B cell (primary cell): ENCODE data around the gene EVPL. TPM values are rescaled to one million over a fixed set of nuclear protein-coding genes. Genes with fewer than 3 reads are reported as not detected.

Source experiments
- ATAC-seq: fragments of 200-7000 bp; cut with Tn5 transposase; one replicate; pipeline ENCODE4 v1.10.0; 2021; ENCODE audit warnings: low read depth, mild to moderate bottlenecking, moderate number of reproducible peaks, moderate library complexity
- CTCF ChIA-PET: fragments of 350-600 bp; sonication (Branson Sonifier 250); formaldehyde crosslinking; loops from one replicate; lab custom pipeline; 2021; ENCODE audit warnings: antibody characterized with exemption, inconsistent platforms; lab: Charles Lee
- POLR2A ChIA-PET: fragments of 350-600 bp; sonication (Branson Sonifier 250); formaldehyde crosslinking; loops from one replicate; lab custom pipeline; 2021; ENCODE audit warnings: antibody characterized with exemption; lab: Charles Lee
- DNase-seq: peaks from one replicate; pipeline ENCODE4 v3.0.0; 2013
- H2AFZ ChIP-seq: 2 replicates; pipeline ENCODE4 v1.6.1; 2012; ENCODE audit warnings: mild to moderate bottlenecking, low read depth, low read length; ENCODE audit not compliant: insufficient read depth, poor library complexity, severe bottlenecking
- H3K27ac ChIP-seq, 2 donors: 1 replicate in 1 of 2; 2 replicates in 1 of 2; pipeline ENCODE4 v1.5.1; 2012 to 2013; ENCODE audit warnings: low read length in 2 of 2, mild to moderate bottlenecking in 2 of 2, moderate library complexity in 1 of 2
- H3K27me3 ChIP-seq, 4 experiments: fragments of 200-600 bp in 1 of 4; sonication (generic) in 1 of 4; replicated peaks in 1 of 4; 1 replicate in 2 of 4; 2 replicates in 2 of 4; pipeline versions ENCODE4 v1.6.1 to v1.7.0; 2013 to 2016; ENCODE audit warnings: low read length in 3 of 4, mild to moderate bottlenecking in 2 of 4, mixed read lengths in 1 of 4, moderate library complexity in 1 of 4; ENCODE audit not compliant: insufficient read depth in 4 of 4, control insufficient read depth in 3 of 4; ENCODE audit errors: control extremely low read depth in 1 of 4
- H3K36me3 ChIP-seq, 2 experiments: replicated peaks in 1 of 2; 1 replicate in 1 of 2; 2 replicates in 1 of 2; pipeline versions ENCODE4 v1.6.1 to v1.7.1; 2013; ENCODE audit warnings: low read length in 1 of 2; ENCODE audit not compliant: insufficient read depth in 2 of 2, control insufficient read depth in 1 of 2; ENCODE audit errors: control extremely low read depth in 1 of 2, extremely low read depth in 1 of 2
- H3K4me1 ChIP-seq, 2 donors: fragments of 200-600 bp in 1 of 2; sonication (generic) in 1 of 2; 1 replicate in 1 of 2; 2 replicates in 1 of 2; pipeline versions ENCODE4 v1.5.1 to v1.6.1; 2013 to 2017; ENCODE audit warnings: low read length in 2 of 2; ENCODE audit not compliant: control insufficient read depth in 2 of 2, insufficient read depth in 2 of 2
- H3K4me2 ChIP-seq: replicated peaks from 2 replicates; pipeline ENCODE3; 2012; ENCODE audit warnings: mild to moderate bottlenecking, low read depth, low read length; ENCODE audit not compliant: poor library complexity, severe bottlenecking
- H3K4me3 ChIP-seq, 5 experiments: fragments of 200-600 bp in 1 of 5; sonication (generic) in 1 of 5; 1 replicate in 3 of 5; 2 replicates in 2 of 5; pipeline versions ENCODE4 v1.5.1 to v1.7.0; 2011 to 2016; ENCODE audit warnings: low read length in 4 of 5, mild to moderate bottlenecking in 4 of 5, low read depth in 2 of 5, control low read depth in 1 of 5, moderate library complexity in 1 of 5; ENCODE audit not compliant: insufficient read depth in 1 of 5; ENCODE audit errors: control extremely low read depth in 1 of 5, extremely low read depth in 1 of 5
- H3K79me2 ChIP-seq: fragments of 200-600 bp; sonication (generic); one replicate; pipeline ENCODE4 v1.6.0; 2016; ENCODE audit warnings: low read length; ENCODE audit not compliant: control insufficient read depth, insufficient read depth
- H3K9ac ChIP-seq: fragments of 200-600 bp; sonication (generic); 2 replicates; pipeline ENCODE4 v1.6.1; 2017; ENCODE audit warnings: mild to moderate bottlenecking, low read length, moderate library complexity
- H3K9me3 ChIP-seq, 3 donors: one replicate each; pipeline versions ENCODE4 v1.6.1 to v1.7.1; 2013; ENCODE audit warnings: low read length in 2 of 3; ENCODE audit not compliant: control insufficient read depth in 2 of 3, insufficient read depth in 1 of 3; ENCODE audit errors: control extremely low read depth in 1 of 3
- H4K20me1 ChIP-seq: 2 replicates; pipeline ENCODE4 v1.6.0; 2012; ENCODE audit warnings: mild to moderate bottlenecking, low read length; ENCODE audit not compliant: insufficient read depth, control insufficient read depth, poor library complexity, severe bottlenecking
- H3K27ac Mint-ChIP-seq: one replicate; pipeline ENCODE4 v1.8.0; 2021; ENCODE audit warnings: mixed read lengths
- H3K27me3 Mint-ChIP-seq: one replicate; pipeline ENCODE4 v1.8.0; 2021; ENCODE audit warnings: mixed read lengths
- H3K4me1 Mint-ChIP-seq: one replicate; pipeline ENCODE4 v1.8.0; 2021; ENCODE audit warnings: mixed read lengths
- H3K4me3 Mint-ChIP-seq: one replicate; pipeline ENCODE4 v1.8.0; 2021; ENCODE audit warnings: mixed read lengths
- H3K9me3 Mint-ChIP-seq: one replicate; pipeline ENCODE4 v1.8.0; 2022; ENCODE audit warnings: mixed read lengths; ENCODE audit not compliant: insufficient read depth
- CTCF ChIP-seq: fragments of 200-600 bp; IDR thresholded peaks from one replicate; pipeline ENCODE4 v1.8.0; 2022; ENCODE audit warnings: antibody characterized with exemption, mild to moderate bottlenecking
- EZH2 ChIP-seq: IDR thresholded peaks from 2 replicates; pipeline ENCODE4 v1.6.1; 2012; ENCODE audit warnings: borderline replicate concordance, low read depth, mild to moderate bottlenecking, moderate library complexity, low read length; ENCODE audit not compliant: insufficient read depth, poor library complexity, severe bottlenecking
- WGBS: methylation state at CpG from one replicate; pipeline ENCODE4 v1.1.5; 2013; ENCODE audit warnings: missing lambda C conversion rate; ENCODE audit not compliant: insufficient coverage; 5-methylcytosine and 5-hydroxymethylcytosine counted together
- intact Hi-C: fragments of 100-400 bp; cut with micrococcal nuclease; formaldehyde crosslinking; loops from one replicate; pipeline ENCODE4 v1.10.0; 2022
- polyA plus RNA-seq: library from polyadenylated mRNA; depleted of rRNA; stranded (reverse); fragments of >200 nt; gene quantifications from 2 replicates; pipeline ENCODE4 v1.2.3, GENCODE V29; 2012
- total RNA-seq, 2 donors: library from RNA; stranded (reverse); fragments of 120-200 nt in 1 of 2; gene quantifications; 1 replicate in 1 of 2; 2 replicates in 1 of 2; pipeline versions ENCODE4 v1.2.3 to v1.2.4, GENCODE V29; 2013 to 2022

EVPL gene
- total and polyA plus RNA-seq, 2 donors (not counting 1 experiment from before 2014, with no cell fraction given): not detected

GRCh38 chr17:76071531-76072147 is 44.5 kb upstream of the EVPL start:
- Histone ChIP-seq H4K20me1 (peaks cover 19% of the 10 kb centered on the region), H3K4me3 (peak overlapping the region; percentile 80 to 92 (median 89)), H3K27ac (peak overlapping the region; percentile 61 to 87), H3K4me1 (peaks cover 39 to 47% of the 10 kb centered on the region in 2 donors), H3K79me2 (peaks cover 45% of the 10 kb centered on the region), H3K9ac (peak overlapping the region; percentile 83), H2AFZ (peak overlapping the region; percentile 93), H3K9me3 (peaks cover 0 to 19% (median 0%) of the 10 kb centered on the region in 3 donors), H3K27me3 (peaks cover 0 to 33% (median 20%) of the 10 kb centered on the region in 4 experiments), H3K4me2 (peak overlapping the region; percentile 83), H3K36me3 (peaks cover 1 to 20% of the 10 kb centered on the region in 2 experiments)
- intact Hi-C loops: loop anchor here (2.0 kb wide), 1 partner anchor 281 kb away; the partner anchor contains the start of gene PRPSAP1
- TF ChIP-seq EZH2: no peak
- no peak for TF ChIP-seq CTCF
- Mint-ChIP-seq H3K27me3 (peaks cover 14% of the 10 kb centered on the region), H3K4me1 (peaks cover 52% of the 10 kb centered on the region), H3K4me3 (peak overlapping the region; percentile 96), H3K9me3 (no peaks in the 10 kb centered on the region), H3K27ac (peak overlapping the region; percentile 94)
- WGBS: 13% methylated on average over 12 of the region's 15 CpGs
- CTCF ChIA-PET: interaction anchor here (1.0 to 1.1 kb wide), 2 partner anchors 208 to 227 kb away, joined by 3 read pairs; no protein-coding TSS in a partner anchor
- DNase-seq (no peak), ATAC-seq (no peak)
- POLR2A ChIA-PET: interaction anchor here (1.3 kb wide), 1 partner anchor 10 kb away, joined by 3 read pairs; no protein-coding TSS in a partner anchor

- Histone ChIP-seq H3K27me3 (no peaks in the 10 kb centered on the region), H4K20me1 (peaks cover 19% of the 10 kb centered on the region), H3K79me2 (peaks cover 28% of the 10 kb centered on the region), H3K9me3 (no peaks in the 10 kb centered on the region), H3K36me3 (peaks cover 1 to 71% of the 10 kb centered on the region in 2 experiments), H2AFZ (no peak overlapping the region), H3K27ac (no peak overlapping the region), H3K4me1 (peaks cover 2 to 5% of the 10 kb centered on the region in 2 donors), H3K9ac (no peak overlapping the region), H3K4me3 (no peak overlapping the region), H3K4me2 (no peak overlapping the region)
- H3K27ac Mint-ChIP-seq: peak overlapping the region; percentile 20
- peaks cover 15% of the 10 kb centered on the region for H3K4me1 Mint-ChIP-seq
- POLR2A ChIA-PET: no interaction called here
- 94% methylated on average over 4 of the region's 4 CpGs for WGBS
- H3K4me3 Mint-ChIP-seq: no peak overlapping the region
- no peak for TF ChIP-seq CTCF
- TF ChIP-seq EZH2: no peak
- H3K9me3 Mint-ChIP-seq: no peaks in the 10 kb centered on the region
- ATAC-seq: no peak
- intact Hi-C loops: no loop called here
- H3K27me3 Mint-ChIP-seq: no peaks in the 10 kb centered on the region
- no peak for DNase-seq
- CTCF ChIA-PET: interaction anchor here (0.7 to 1.2 kb wide), 2 partner anchors 30 to 215 kb away, joined by 3 read pairs; no protein-coding TSS in a partner anchor
Observed at GRCh38 chr17:76065775-76066174, 38.7 kb upstream of the EVPL start.
